ENCODE measurements around the gene CISD3. TPM values are rescaled to one million over a fixed set of nuclear protein-coding genes. Genes with fewer than 3 reads are reported as not detected.

The CISD3 gene
- total and polyA plus RNA-seq, 11 donors, result 21.2 to 80.3 (median 65.1) TPM

Small RNA genes lying within 50 kb of the gene (microRNA-seq; reads per million reads assigned to microRNA genes)
- gene MIR4726, result 0 to 0.51 (median 0.10) reads per million in 4 donors
- gene MIR4734, result 0 to 0.19 (median 0) reads per million in 4 donors

Other genes with a start within 250 kb of the CISD3 start
- 1 to 10 TPM in 5 of 9 donors, under 1 TPM in 4; 0.46 to 1.7 (median 1.1) TPM for gene SRCIN1, start 124.4 kb upstream of the CISD3 start, total RNA-seq
- under 1 TPM; 0.19 to 0.95 TPM for gene SRCIN1, start 124.4 kb upstream of the CISD3 start, polyA plus RNA-seq
- gene EPOP, start 55.4 kb upstream of the CISD3 start, total RNA-seq, result 1 to 10 TPM in 4 of 9 donors, under 1 TPM in 5; 0.25 to 1.6 (median 0.94) TPM
- 1 to 10 TPM in 1 of 2 donors, under 1 TPM in 1; 0.88 to 3.1 TPM for gene EPOP, start 55.4 kb upstream of the CISD3 start, polyA plus RNA-seq
- 10 to 100 TPM; 43.6 to 91.3 (median 68.3) TPM for gene MLLT6, start 25.1 kb upstream of the CISD3 start, total RNA-seq
- gene MLLT6, start 25.1 kb upstream of the CISD3 start, polyA plus RNA-seq, result 10 to 100 TPM; 35.2 to 71.1 TPM
- 10 to 100 TPM in 7 of 9 donors, 1 to 10 TPM in 2; 3.8 to 26.3 (median 21.9) TPM for gene PCGF2, start 18.0 kb downstream of the CISD3 start, total RNA-seq
- 10 to 100 TPM; 16.5 to 33.6 TPM for gene PCGF2, start 18.0 kb downstream of the CISD3 start, polyA plus RNA-seq
- gene PSMB3, start 22.4 kb downstream of the CISD3 start, total RNA-seq, result 100 to 1,000 TPM; 145 to 305 (median 194) TPM
- 100 to 1,000 TPM; 298 to 304 TPM for gene PSMB3, start 22.4 kb downstream of the CISD3 start, polyA plus RNA-seq
- gene PIP4K2B, start 69.2 kb downstream of the CISD3 start, total RNA-seq, result 10 to 100 TPM; 39.4 to 55.0 (median 48.5) TPM
- 10 to 100 TPM; 23.3 to 38.9 TPM for gene PIP4K2B, start 69.2 kb downstream of the CISD3 start, polyA plus RNA-seq
- 10 to 100 TPM in 2 of 9 donors, 1 to 10 TPM in 7; 6.7 to 11.1 (median 8.3) TPM for gene CWC25, start 95.0 kb downstream of the CISD3 start, total RNA-seq
- 10 to 100 TPM in 1 of 2 donors, 1 to 10 TPM in 1; 9.7 to 10.9 TPM for gene CWC25, start 95.0 kb downstream of the CISD3 start, polyA plus RNA-seq
- gene RPL23, start 123.4 kb downstream of the CISD3 start, total RNA-seq, result 1,000 to 10,000 TPM in 1 of 9 donors, 100 to 1,000 TPM in 8; 698 to 1,018 (median 826) TPM
- gene RPL23, start 123.4 kb downstream of the CISD3 start, polyA plus RNA-seq, result 1,000 to 10,000 TPM; 1,964 to 2,300 TPM
- gene LASP1, start 139.7 kb downstream of the CISD3 start, total RNA-seq, result 10 to 100 TPM; 23.2 to 88.2 (median 26.7) TPM
- 10 to 100 TPM; 18.2 to 29.2 TPM for gene LASP1, start 139.7 kb downstream of the CISD3 start, polyA plus RNA-seq
- gene FBXO47, start 237.1 kb downstream of the CISD3 start, total RNA-seq, result under 1 TPM in 1 of 9 donors, not detected in 8; 0.11 TPM
- not detected for gene FBXO47, start 237.1 kb downstream of the CISD3 start, polyA plus RNA-seq

All from heart left ventricle (tissue), 11 donors.